ENCODE results near the gene VPS16.
A peak's percentile ranks its signal among the peaks of the same experiment; 100 is the strongest.

VPS16 gene

GRCh38 chr20:2858591-2858990, 18.0 kb downstream of the VPS16 start:
- no peak for TF ChIP-seq GATA1 (IDR thresholded peaks at IDR 0.05; ENCODE audit: low read depth, low read length)
- no peak for TF ChIP-seq POLR2A (IDR thresholded peaks at IDR 0.05; ENCODE audit: low read length)
- DNase-seq: no peak

- no peak for TF ChIP-seq GATA1 (IDR thresholded peaks at IDR 0.05; ENCODE audit: low read depth, low read length)
- TF ChIP-seq POLR2A (IDR thresholded peaks at IDR 0.05; ENCODE audit: low read length): no peak
- no peak for DNase-seq
Measured at GRCh38 chr20:2859330-2860121, 19.0 kb downstream of the VPS16 start.

GRCh38 chr20:2864626-2865025, 24.1 kb downstream of the VPS16 start:
- DNase-seq: no peak
- TF ChIP-seq GATA1 (IDR thresholded peaks at IDR 0.05; ENCODE audit: low read depth, low read length) (no peak), POLR2A (IDR thresholded peaks at IDR 0.05; ENCODE audit: low read length) (no peak)

- DNase-seq: no peak
- no peak for TF ChIP-seq POLR2A (IDR thresholded peaks at IDR 0.05; ENCODE audit: low read length)
- no peak for TF ChIP-seq GATA1 (IDR thresholded peaks at IDR 0.05; ENCODE audit: low read depth, low read length)
Measured at GRCh38 chr20:2865101-2865500, 24.6 kb downstream of the VPS16 start.

GRCh38 chr20:2865630-2866029, 25.1 kb downstream of the VPS16 start:
- DNase-seq: peak in 1 of 2 experiments; percentile 10
- no peak for TF ChIP-seq GATA1 (IDR thresholded peaks at IDR 0.05; ENCODE audit: low read depth, low read length)
- no peak for TF ChIP-seq POLR2A (IDR thresholded peaks at IDR 0.05; ENCODE audit: low read length)

GRCh38 chr20:2866236-2866635, 25.7 kb downstream of the VPS16 start:
- no peak for TF ChIP-seq POLR2A (IDR thresholded peaks at IDR 0.05; ENCODE audit: low read length)
- no peak for TF ChIP-seq GATA1 (IDR thresholded peaks at IDR 0.05; ENCODE audit: low read depth, low read length)
- DNase-seq: no peak

GRCh38 chr20:2867081-2867864, 26.7 kb downstream of the VPS16 start:
- peak; percentile 54 to 62 for DNase-seq
- TF ChIP-seq GATA1 (IDR thresholded peaks at IDR 0.05; ENCODE audit: low read depth, low read length) (no peak), POLR2A (IDR thresholded peaks at IDR 0.05; ENCODE audit: low read length) (no peak)

- TF ChIP-seq POLR2A (IDR thresholded peaks at IDR 0.05; ENCODE audit: low read length): no peak
- no peak for TF ChIP-seq GATA1 (IDR thresholded peaks at IDR 0.05; ENCODE audit: low read depth, low read length)
- DNase-seq: no peak
Measured at GRCh38 chr20:2869381-2869780, 28.8 kb downstream of the VPS16 start.

GRCh38 chr20:2871111-2871465, 30.5 kb downstream of the VPS16 start:
- TF ChIP-seq GATA1 (IDR thresholded peaks at IDR 0.05; ENCODE audit: low read depth, low read length) (no peak), POLR2A (IDR thresholded peaks at IDR 0.05; ENCODE audit: low read length) (no peak)
- peak; percentile 16 to 25 for DNase-seq

- TF ChIP-seq GATA1 (IDR thresholded peaks at IDR 0.05; ENCODE audit: low read depth, low read length) (no peak), POLR2A (IDR thresholded peaks at IDR 0.05; ENCODE audit: low read length) (no peak)
- DNase-seq: peak in 1 of 2 experiments; percentile 30
Measured at GRCh38 chr20:2871661-2872458, 31.3 kb downstream of the VPS16 start.

GRCh38 chr20:2872459-2873009, 32.0 kb downstream of the VPS16 start:
- TF ChIP-seq GATA1 (IDR thresholded peaks at IDR 0.05; ENCODE audit: low read depth, low read length) (no peak), POLR2A (IDR thresholded peaks at IDR 0.05; ENCODE audit: low read length) (no peak)
- DNase-seq: peak; percentile 92

- no peak for TF ChIP-seq GATA1 (IDR thresholded peaks at IDR 0.05; ENCODE audit: low read depth, low read length)
- TF ChIP-seq POLR2A (IDR thresholded peaks at IDR 0.05; ENCODE audit: low read length): peak; percentile 99
- peak; percentile 95 to 96 for DNase-seq
Measured at GRCh38 chr20:2873010-2873746, 32.6 kb downstream of the VPS16 start, which contains the start of gene PTPRA. Gene PTPRA (plus strand): TSS chr20:2873481. CDS start chr20:2964278, 90,797 bp downstream.

GRCh38 chr20:2873747-2874041, 33.1 kb downstream of the VPS16 start:
- TF ChIP-seq POLR2A (IDR thresholded peaks at IDR 0.05; ENCODE audit: low read length) (no peak), GATA1 (IDR thresholded peaks at IDR 0.05; ENCODE audit: low read depth, low read length) (no peak)

More at GRCh38 chr20:2873747-2874041, 33.1 kb downstream of the VPS16 start:
- DNase-seq: no peak
